HepG2 (cell line): Measurements from ENCODE around the gene ERBB4. TPM values are rescaled to one million over a fixed set of nuclear protein-coding genes. Genes with fewer than 3 reads are reported as not detected.

Experiments used
- ATAC-seq: fragments of 200-7000 bp; cut with Tn5 transposase; 3 replicates; pipeline ENCODE4 v1.9.1; 2020; ENCODE audit warnings: mild to moderate bottlenecking, moderate library complexity
- BruUV-seq: library from RNA; stranded (reverse); fragments of 400-500 nt; replicated peaks from 2 replicates; lab custom pipeline; 2021; lab: Mats Ljungman, UMichigan
- CTCF ChIA-PET: fragments of 300-600 bp; formaldehyde crosslinking; extraction: SDS; loops from one replicate; lab custom pipeline; 2021; ENCODE audit warnings: low total read pairs, inconsistent platforms, low intra/inter-chr PET ratio; lab: Yijun Ruan, JAX
- POLR2A ChIA-PET: fragments of 350-600 bp; sonication (Branson Sonifier 250); formaldehyde crosslinking; loops from one replicate; lab custom pipeline; 2020; ENCODE audit warnings: antibody characterized with exemption, inconsistent platforms; lab: Yijun Ruan, JAX
- DNase-seq: peaks from one replicate; pipeline ENCODE4 v3.0.0-alpha.2; 2015; ENCODE audit warnings: low spot score
- FAIRE-seq: peaks from 3 replicates; lab custom pipeline; 2011; peaks lifted over from hg19 to GRCh38; lab: Jason Lieb, UNC
- H2AFZ ChIP-seq: one replicate; pipeline ENCODE4 v1.6.1; 2011; ENCODE audit warnings: low read length, inconsistent platforms
- H3K27ac ChIP-seq: fragments of 300-600 bp; 3 replicates; pipeline ENCODE4 v1.8.0; 2011; ENCODE audit warnings: mixed run types, mild to moderate bottlenecking, mixed read lengths, low read length, inconsistent platforms; ENCODE audit not compliant: insufficient read depth; ENCODE audit errors: extremely low read length
- H3K27me3 ChIP-seq, 2 experiments: fragments of 200-600 bp in 1 of 2; 2 replicates in 1 of 2; 3 replicates in 1 of 2; pipeline versions ENCODE4 v1.6.0 to v1.8.0; 2011; ENCODE audit warnings: low read length in 2 of 2, mild to moderate bottlenecking in 2 of 2, moderate library complexity in 2 of 2, inconsistent platforms in 1 of 2; ENCODE audit not compliant: insufficient read depth in 2 of 2, control insufficient read depth in 1 of 2
- H3K36me3 ChIP-seq, 2 experiments: fragments of 200-600 bp in 1 of 2; replicated peaks in 1 of 2; 2 replicates in 1 of 2; 3 replicates in 1 of 2; pipeline versions ENCODE4 v1.5.1 to v1.8.0; 2011; ENCODE audit warnings: low read length in 2 of 2, inconsistent platforms in 1 of 2; ENCODE audit not compliant: insufficient read depth in 2 of 2, control insufficient read depth in 1 of 2
- H3K4me1 ChIP-seq: 2 replicates; pipeline ENCODE4 v1.5.1; 2012; ENCODE audit warnings: low read length, inconsistent platforms; ENCODE audit not compliant: insufficient read depth
- H3K4me2 ChIP-seq: 2 replicates; pipeline ENCODE4 v1.6.0; 2011; ENCODE audit warnings: low read depth, low read length, inconsistent platforms
- H3K4me3 ChIP-seq, 3 experiments: fragments of 200-600 bp in 1 of 3; sonication (generic), shearing (Covaris generic) in 1 of 3; replicated peaks in 1 of 3; 2 replicates each; pipeline ENCODE4 v1.5.1; 2011 to 2016; ENCODE audit warnings: low read length in 3 of 3, inconsistent platforms in 2 of 3, low read depth in 2 of 3, mild to moderate bottlenecking in 2 of 3, control low read depth in 1 of 3, mixed read lengths in 1 of 3; ENCODE audit not compliant: insufficient read depth in 1 of 3
- H3K79me2 ChIP-seq: one replicate; pipeline ENCODE4 v1.6.1; 2011; ENCODE audit warnings: low read length, inconsistent platforms; ENCODE audit not compliant: insufficient read depth
- H3K9ac ChIP-seq: 2 replicates; pipeline ENCODE4 v1.6.0; 2011; ENCODE audit warnings: mild to moderate bottlenecking, low read depth, low read length, inconsistent platforms; ENCODE audit not compliant: insufficient read depth
- H3K9me3 ChIP-seq: 2 replicates; pipeline ENCODE4 v1.5.1; 2012; ENCODE audit warnings: mild to moderate bottlenecking, low read length
- H4K20me1 ChIP-seq: 2 replicates; pipeline ENCODE4 v1.6.0; 2011; ENCODE audit warnings: inconsistent platforms, mild to moderate bottlenecking, low read length, moderate library complexity; ENCODE audit not compliant: insufficient read depth
- KDM2A ChIP-seq: sonication (generic); formaldehyde crosslinking; IDR thresholded peaks from 2 replicates; pipeline ENCODE4 v1.4.0; 2020; ENCODE audit warnings: low read depth, missing genetic modification reagents, borderline replicate concordance
- KLF16 ChIP-seq, 2 experiments: sonication (generic) in 1 of 2; formaldehyde crosslinking in 1 of 2; IDR thresholded peaks; 2 replicates each; pipeline versions ENCODE4 v1.6.1 to v1.8.0; 2016 to 2023; ENCODE audit warnings: missing genetic modification reagents in 2 of 2, missing compliant biosample characterization in 1 of 2
- NBN ChIP-seq: fragments of 450-650 bp; conservative IDR thresholded peaks from 2 replicates; pipeline ENCODE4 v1.6.1; 2017
- PCBP2 ChIP-seq: fragments of 200-400 bp; formaldehyde crosslinking; optimal IDR thresholded peaks from 2 replicates; pipeline ENCODE3; 2018; ENCODE audit warnings: low read length, low read depth; ENCODE audit not compliant: poor library complexity, severe bottlenecking
- SUZ12 ChIP-seq: fragments of 150-350 bp; IDR thresholded peaks from 2 replicates; pipeline ENCODE4 v1.6.1; 2014; ENCODE audit warnings: low read depth, low read length
- ZFP36L2 ChIP-seq: sonication (generic); formaldehyde crosslinking; IDR thresholded peaks from 2 replicates; pipeline ENCODE4 v1.4.0; 2020; ENCODE audit warnings: missing genetic modification reagents
- ZKSCAN5 ChIP-seq: sonication (generic); formaldehyde crosslinking; IDR thresholded peaks from 2 replicates; pipeline ENCODE4 v1.5.1; 2020; ENCODE audit warnings: mild to moderate bottlenecking, missing genetic modification reagents
- ZNF30 ChIP-seq: sonication (generic); formaldehyde crosslinking; IDR thresholded peaks from 2 replicates; pipeline ENCODE4 v1.5.0; 2020; ENCODE audit warnings: mild to moderate bottlenecking, missing genetic modification reagents
- ZNF691 ChIP-seq: sonication (generic); formaldehyde crosslinking; IDR thresholded peaks from 2 replicates; pipeline ENCODE4 v1.4.0; 2020; ENCODE audit warnings: missing genetic modification reagents, low read depth, mild to moderate bottlenecking, borderline replicate concordance
- ZSCAN21 ChIP-seq: sonication (generic); formaldehyde crosslinking; IDR thresholded peaks from 2 replicates; pipeline ENCODE4 v1.8.0; 2022; ENCODE audit warnings: mild to moderate bottlenecking, missing genetic modification reagents, moderate library complexity, borderline replicate concordance
- WGBS: methylation state at CpG from one replicate; pipeline ENCODE4 v1.1.6; 2017; ENCODE audit warnings: low lambda C conversion rate; 5-methylcytosine and 5-hydroxymethylcytosine counted together
- in situ Hi-C: cut with HindIII; loops from 2 replicates; pipeline ENCODE4 v1.10.0; 2017; ENCODE audit warnings: low pct_unique_long_range_greater_than_20kb; ENCODE audit not compliant: extremely low pct_ligation_motif_present
- intact Hi-C: fragments of 100-400 bp; cut with micrococcal nuclease; formaldehyde crosslinking; loops from one replicate; pipeline ENCODE4 v1.10.0; 2022; ENCODE audit not compliant: unreplicated experiment
- polyA plus RNA-seq, 8 experiments: library from polyadenylated mRNA; depleted of rRNA in 3 of 8; stranded (reverse) in 7 of 8; unstranded in 1 of 8; fragments of >200 nt; fragmentation: Illumina TruSeq in 4 of 8; extraction: Trizol in 4 of 8; gene quantifications; 2 replicates each; pipeline versions ENCODE4 v1.2.1 to v1.2.3, GENCODE V29; 2011 to 2016; ENCODE audit warnings: low read depth in 4 of 8, missing spikeins in 1 of 8, mixed read lengths in 1 of 8; ENCODE audit not compliant: insufficient read depth in 1 of 8
- total RNA-seq, 5 experiments: library from RNA; depleted of rRNA; stranded (reverse); fragments of >200 nt; fragmentation: Illumina TruSeq; extraction: Trizol; gene quantifications; 2 replicates each; pipeline ENCODE4 v1.2.3, GENCODE V29; 2016; ENCODE audit warnings: low read depth in 1 of 5
- TF ChIP-seq, protein P1 (sequence below): fragments of 450-650 bp; IDR thresholded peaks from 2 replicates; pipeline ENCODE4 v1.6.1; 2016

Gene ERBB4
- total and polyA plus RNA-seq, 2 of the 13 experiments (the other 11 are each of a cell fraction or from before 2014, with no cell fraction given), result not detected

- Histone ChIP-seq H3K36me3 (no peaks in the 10 kb centered on the region), H3K4me3 (no peak overlapping the region), H4K20me1 (no peaks in the 10 kb centered on the region), H3K79me2 (no peaks in the 10 kb centered on the region), H3K27ac (no peak overlapping the region), H3K27me3 (no peaks in the 10 kb centered on the region; a peak in 1 of 5 replicates), H3K9ac (no peak overlapping the region), H2AFZ (no peak overlapping the region), H3K9me3 (no peaks in the 10 kb centered on the region), H3K4me2 (no peak overlapping the region), H3K4me1 (no peaks in the 10 kb centered on the region)
- BruUV-seq, result no TSS peak
- TF ChIP-seq, protein P1, sequence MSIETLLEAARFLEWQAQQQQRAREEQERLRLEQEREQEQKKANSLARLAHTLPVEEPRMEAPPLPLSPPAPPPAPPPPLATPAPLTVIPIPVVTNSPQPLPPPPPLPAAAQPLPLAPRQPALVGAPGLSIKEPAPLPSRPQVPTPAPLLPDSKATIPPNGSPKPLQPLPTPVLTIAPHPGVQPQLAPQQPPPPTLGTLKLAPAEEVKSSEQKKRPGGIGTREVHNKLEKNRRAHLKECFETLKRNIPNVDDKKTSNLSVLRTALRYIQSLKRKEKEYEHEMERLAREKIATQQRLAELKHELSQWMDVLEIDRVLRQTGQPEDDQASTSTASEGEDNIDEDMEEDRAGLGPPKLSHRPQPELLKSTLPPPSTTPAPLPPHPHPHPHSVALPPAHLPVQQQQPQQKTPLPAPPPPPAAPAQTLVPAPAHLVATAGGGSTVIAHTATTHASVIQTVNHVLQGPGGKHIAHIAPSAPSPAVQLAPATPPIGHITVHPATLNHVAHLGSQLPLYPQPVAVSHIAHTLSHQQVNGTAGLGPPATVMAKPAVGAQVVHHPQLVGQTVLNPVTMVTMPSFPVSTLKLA, result no peak
- no peak for TF ChIP-seq PCBP2
- TF ChIP-seq ZNF30 (CRISPR knock-in tag), result no peak
- no peak for TF ChIP-seq ZFP36L2 (CRISPR knock-in tag)
- TF ChIP-seq ZNF691 (CRISPR knock-in tag), result no peak
- no peak for TF ChIP-seq NBN
- TF ChIP-seq KDM2A, result no peak
- TF ChIP-seq ZSCAN21 (CRISPR knock-in tag), result no peak
- TF ChIP-seq ZKSCAN5 (CRISPR knock-in tag), result no peak
- no peak for TF ChIP-seq SUZ12
- no peak for TF ChIP-seq KLF16 (CRISPR knock-in tag; IDR thresholded peaks at IDR 0.05)
- intact Hi-C loops (no loop called here), in situ Hi-C loops (no loop called here)
- FAIRE-seq (no peak), DNase-seq (no peak), ATAC-seq (no peak)
- ChIA-PET CTCF (no interaction called here), POLR2A (no interaction called here)
- WGBS, result 9% methylated on average over 2 of the region's 2 CpGs
Observed at GRCh38 chr2:211986313-211986712, 552.3 kb downstream of the ERBB4 start.
